HG03442 (cell line): ENCODE measurements around the gene DNM3.
"Not testable (repeated sequence)": the region's sequence is repeated elsewhere in the genome, so short reads cannot be mapped to it uniquely, and the experiment has no call there.

Source experiments
- ATAC-seq: cut with Tn5 transposase; IDR thresholded peaks from one replicate; pipeline ENCODE4 v1.9.1; 2021; ENCODE audit warnings: mild to moderate bottlenecking, moderate library complexity; ENCODE audit not compliant: unreplicated experiment

The DNM3 gene

GRCh38 chr1:172343240-172344160, 502.2 kb downstream of the DNM3 start:
- ATAC-seq: no peak

GRCh38 chr1:172344444-172344843, 503.1 kb downstream of the DNM3 start:
- no peak for ATAC-seq

GRCh38 chr1:172345077-172345476, 503.8 kb downstream of the DNM3 start:
- ATAC-seq: no peak

DNA sequence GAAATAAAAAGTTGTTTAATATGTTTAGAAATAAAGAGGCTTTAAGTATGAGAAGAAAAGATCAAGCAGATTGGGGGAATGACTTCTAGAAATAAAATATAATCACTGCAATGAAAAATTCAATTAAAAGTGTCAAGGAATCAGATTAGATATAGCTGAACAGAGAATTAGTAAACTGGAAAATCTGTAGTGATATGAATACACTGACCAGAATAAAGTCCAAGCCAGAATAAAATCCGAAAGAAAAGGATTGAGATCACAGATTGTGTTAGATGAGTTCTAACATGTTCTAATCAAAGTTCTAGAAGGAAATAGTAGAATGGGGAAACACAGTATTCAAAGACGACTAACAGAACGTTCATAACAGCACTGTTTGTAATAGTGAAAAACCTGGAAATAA, 506.1 kb downstream of the DNM3 start:
- ATAC-seq: no peak

GRCh38 chr1:172350856-172351255, 509.6 kb downstream of the DNM3 start:
- ATAC-seq: no peak

GRCh38 chr1:172351346-172351745, 510.0 kb downstream of the DNM3 start:
- ATAC-seq: no peak

- no peak for ATAC-seq
Observed at GRCh38 chr1:172351754-172352161, 510.5 kb downstream of the DNM3 start.

DNA sequence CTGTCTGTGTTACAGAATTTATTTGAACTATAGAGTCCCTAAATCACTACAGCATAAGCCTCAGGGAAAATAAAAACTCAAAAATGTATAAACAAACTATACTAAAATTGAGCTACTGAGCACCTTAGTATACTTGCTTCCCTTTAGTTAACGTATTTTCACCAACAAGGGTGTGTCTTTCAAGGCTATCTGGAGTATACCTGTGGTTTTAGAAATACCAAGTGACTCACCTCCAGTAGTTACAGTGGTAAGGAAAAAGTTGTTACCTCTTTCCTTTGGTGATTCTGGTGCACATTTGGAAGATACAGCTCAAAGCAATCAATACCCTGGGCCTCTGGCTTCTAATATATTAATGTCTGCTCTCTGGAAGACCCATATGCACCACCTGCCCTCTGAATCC, 511.1 kb downstream of the DNM3 start:
- no peak for ATAC-seq

GRCh38 chr1:172354291-172355274, 513.3 kb downstream of the DNM3 start:
- ATAC-seq: no peak

GRCh38 chr1:172356620-172357019, 515.3 kb downstream of the DNM3 start:
- ATAC-seq: no peak

DNA sequence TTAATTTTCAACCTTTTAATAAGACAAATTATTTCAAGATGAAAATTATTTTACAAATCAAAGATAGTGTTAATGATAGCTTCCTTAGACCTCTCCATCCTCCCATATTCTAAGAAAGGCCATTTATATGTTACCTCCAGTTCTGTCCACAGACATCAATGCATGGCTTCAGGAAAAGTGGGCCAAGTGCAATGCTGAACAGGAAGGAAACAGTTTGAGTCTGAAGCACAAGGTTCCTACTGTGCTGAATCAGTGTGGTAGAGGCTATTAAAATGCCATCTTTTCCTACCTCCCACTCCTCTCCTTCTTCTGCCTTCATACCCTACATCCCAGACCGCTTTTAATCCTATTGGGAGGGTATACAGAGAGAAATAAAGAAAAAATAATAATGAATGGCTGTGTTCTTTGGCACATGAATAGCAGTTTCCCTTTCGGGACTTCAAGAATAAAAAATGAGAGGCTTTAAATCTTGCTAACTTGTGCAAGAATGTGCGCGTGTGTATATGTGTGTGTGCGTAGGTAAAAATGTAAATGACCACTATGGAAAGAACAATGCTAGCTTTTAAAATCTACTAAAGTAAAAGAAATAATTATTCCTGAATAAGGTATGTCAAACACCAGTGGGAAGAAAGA, 516.6 kb downstream of the DNM3 start:
- ATAC-seq: peak; percentile 8

GRCh38 chr1:172359491-172359999, 518.2 kb downstream of the DNM3 start:
- ATAC-seq: no peak

DNA sequence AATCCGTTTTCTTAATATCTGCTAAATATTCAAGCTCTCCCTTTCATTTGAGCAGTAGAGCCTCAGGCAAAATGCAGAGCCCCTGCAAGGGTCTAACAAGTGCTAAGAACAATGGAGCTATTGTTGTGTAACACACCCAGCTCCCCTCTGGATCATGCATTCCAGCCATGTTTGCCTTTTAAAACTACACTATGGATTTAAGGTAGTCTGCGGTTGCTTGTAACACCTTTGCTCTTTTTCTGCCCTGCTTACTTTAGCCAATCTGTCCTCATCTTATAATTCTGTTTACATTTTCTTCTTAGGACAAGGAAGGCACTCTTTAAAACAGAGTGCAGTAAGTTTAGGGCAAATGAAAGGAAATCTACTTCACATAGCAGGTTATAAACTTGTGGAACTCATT, 519.2 kb downstream of the DNM3 start:
- ATAC-seq: no peak

DNA sequence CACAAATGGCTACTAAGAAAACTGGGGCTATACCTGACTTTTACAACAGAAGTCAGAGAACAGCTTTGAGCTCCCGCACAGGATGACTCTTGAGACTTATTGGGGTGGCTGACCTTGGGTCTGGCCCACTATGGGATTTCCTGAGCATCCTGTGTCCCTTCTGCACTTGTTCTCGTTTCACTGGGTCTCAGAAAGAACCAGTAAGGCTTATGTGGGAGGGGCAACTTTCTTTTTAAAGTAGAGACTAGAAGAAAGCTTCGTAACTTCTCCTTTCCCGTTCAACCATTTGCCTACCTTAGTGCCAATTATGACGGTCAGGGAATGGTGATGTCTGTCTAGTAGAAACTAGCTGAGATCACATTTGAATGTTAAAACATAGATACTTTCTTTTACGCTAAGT, 519.7 kb downstream of the DNM3 start:
- no peak for ATAC-seq

DNA sequence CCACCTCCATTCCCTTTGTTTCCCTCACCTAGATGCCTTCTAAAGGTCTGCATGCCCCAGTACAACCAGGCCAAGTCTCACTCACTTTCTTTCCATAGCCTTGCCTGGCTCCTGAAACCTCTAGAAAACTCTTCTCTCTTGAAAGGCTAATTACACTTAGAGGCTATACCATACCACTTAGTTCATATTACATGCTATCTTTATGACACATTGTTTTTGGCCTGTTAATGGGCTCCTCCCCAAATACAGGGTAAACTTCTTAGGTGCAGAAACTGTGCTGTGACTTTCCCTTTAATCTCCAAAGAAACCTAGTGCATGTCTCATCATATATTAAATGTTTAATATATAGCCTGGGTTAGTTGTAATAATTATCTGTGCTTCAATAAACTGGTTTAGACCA, 522.6 kb downstream of the DNM3 start:
- ATAC-seq: no peak

DNA sequence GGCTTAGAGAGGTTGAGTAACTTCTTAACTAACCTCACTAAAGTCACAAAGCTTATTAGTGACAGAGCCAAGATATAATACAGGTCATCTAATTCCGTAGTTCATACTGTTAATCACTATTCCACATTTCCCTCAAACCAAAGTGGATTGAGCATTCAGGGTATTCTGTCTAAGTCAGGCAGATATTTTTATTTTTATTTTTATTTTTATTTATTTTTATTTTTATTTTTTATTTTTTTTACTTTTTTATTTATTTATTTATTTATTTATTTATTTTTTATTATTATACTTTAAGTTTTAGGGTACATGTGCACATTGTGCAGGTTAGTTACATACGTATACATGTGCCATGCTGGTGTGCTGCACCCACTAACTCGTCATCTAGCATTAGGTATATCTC, 530.3 kb downstream of the DNM3 start:
- ATAC-seq: not testable (repeated sequence)

- ATAC-seq: no peak
Observed at GRCh38 chr1:172373864-172374263, 532.6 kb downstream of the DNM3 start.

GRCh38 chr1:172375211-172375631, 533.9 kb downstream of the DNM3 start:
- ATAC-seq: no peak

- no peak for ATAC-seq
Observed at GRCh38 chr1:172376431-172376830, 535.1 kb downstream of the DNM3 start.

GRCh38 chr1:172377565-172377964, 536.3 kb downstream of the DNM3 start:
- no peak for ATAC-seq
